GM21423 (cell line): Measurements from ENCODE around the gene SCAPER.
"Not testable (repeated sequence)": the region's sequence is repeated elsewhere in the genome, so short reads cannot be mapped to it uniquely, and the experiment has no call there.

Experiments
- ATAC-seq: cut with Tn5 transposase; IDR thresholded peaks from one replicate; pipeline ENCODE4 v1.9.1; 2021; ENCODE audit warnings: mild to moderate bottlenecking, moderate library complexity; ENCODE audit not compliant: unreplicated experiment

The SCAPER gene

GRCh38 chr15:76916369-76916768 lies 11.2 kb upstream of the SCAPER start:
- no peak for ATAC-seq

GRCh38 chr15:76913737-76914136 lies 8.6 kb upstream of the SCAPER start:
- ATAC-seq = no peak

GRCh38 chr15:76912430-76912829 lies 7.3 kb upstream of the SCAPER start:
- ATAC-seq = no peak

- no peak for ATAC-seq
These were observed 715 bp upstream of the SCAPER start for GRCh38 chr15:76905855-76906254.

- ATAC-seq = peak; percentile 20
These were observed 603 bp downstream of the SCAPER start for GRCh38 chr15:76904461-76905012.

- no peak for ATAC-seq
These were observed 1.9 kb downstream of the SCAPER start for GRCh38 chr15:76903251-76903681.

- ATAC-seq = no peak
These were observed 3.2 kb downstream of the SCAPER start for GRCh38 chr15:76901965-76902364.

GRCh38 chr15:76899931-76900310 lies 5.2 kb downstream of the SCAPER start:
- ATAC-seq = not testable (repeated sequence)

GRCh38 chr15:76899176-76899930 lies 5.8 kb downstream of the SCAPER start:
- ATAC-seq = not testable (repeated sequence)

GRCh38 chr15:76898102-76898501 lies 7.0 kb downstream of the SCAPER start:
- ATAC-seq = no peak

GRCh38 chr15:76894174-76894573 lies 11.0 kb downstream of the SCAPER start:
- ATAC-seq = no peak

- ATAC-seq = not testable (repeated sequence)
These were observed 12.3 kb downstream of the SCAPER start for GRCh38 chr15:76892836-76893235.

GRCh38 chr15:76887280-76888141 lies 17.6 kb downstream of the SCAPER start:
- not testable (repeated sequence) for ATAC-seq

GRCh38 chr15:76885212-76885611 lies 19.9 kb downstream of the SCAPER start:
- no peak for ATAC-seq

- ATAC-seq = no peak
These were observed 29.2 kb downstream of the SCAPER start for GRCh38 chr15:76875911-76876310.

- ATAC-seq = not testable (repeated sequence)
These were observed 32.1 kb downstream of the SCAPER start for GRCh38 chr15:76873066-76873465.

- no peak for ATAC-seq
These were observed 33.2 kb downstream of the SCAPER start for GRCh38 chr15:76871930-76872329.

- no peak for ATAC-seq
These were observed 36.4 kb downstream of the SCAPER start for GRCh38 chr15:76868740-76869139.

- no peak for ATAC-seq
These were observed 38.3 kb downstream of the SCAPER start for GRCh38 chr15:76866716-76867321.

GRCh38 chr15:76866008-76866407 lies 39.1 kb downstream of the SCAPER start:
- ATAC-seq = no peak

- ATAC-seq = no peak
These were observed 39.6 kb downstream of the SCAPER start for GRCh38 chr15:76865548-76865991.
